HEK293 (cell line): ENCODE results near the gene PDE4B.

Experiments used
- OSR2 ChIP-seq: fragments of 450-650 bp; formaldehyde crosslinking; IDR thresholded peaks from 2 replicates; pipeline ENCODE4 v1.5.1; 2016; ENCODE audit warnings: missing biosample characterization, missing genetic modification characterization
- SETDB1 ChIP-seq: IDR thresholded peaks from one replicate; pipeline ENCODE4 v1.6.1; 2017; ENCODE audit warnings: mild to moderate bottlenecking, low read length, moderate library complexity, mixed read lengths; ENCODE audit not compliant: insufficient read length
- ZNF10 ChIP-seq: fragments of 450-650 bp; formaldehyde crosslinking; IDR thresholded peaks from 2 replicates; pipeline ENCODE4 v1.5.1; 2017; ENCODE audit warnings: missing biosample characterization, missing genetic modification characterization
- ZNF23 ChIP-seq: fragments of 450-650 bp; formaldehyde crosslinking; IDR thresholded peaks from 2 replicates; pipeline ENCODE4 v1.5.1; 2016; ENCODE audit warnings: missing biosample characterization, missing genetic modification characterization, borderline replicate concordance
- ZNF324 ChIP-seq: fragments of 450-650 bp; formaldehyde crosslinking; IDR thresholded peaks from 2 replicates; pipeline ENCODE4 v1.5.1; 2016; ENCODE audit warnings: missing biosample characterization, missing genetic modification characterization
- ZNF391 ChIP-seq: fragments of 450-650 bp; formaldehyde crosslinking; IDR thresholded peaks from 2 replicates; pipeline ENCODE4 v1.5.1; 2016; ENCODE audit warnings: low read depth, missing biosample characterization, missing genetic modification characterization, borderline replicate concordance
- ZNF621 ChIP-seq: fragments of 450-650 bp; formaldehyde crosslinking; IDR thresholded peaks from 2 replicates; pipeline ENCODE4 v1.5.1; 2017; ENCODE audit warnings: missing biosample characterization, missing genetic modification characterization
- ZNF639 ChIP-seq: fragments of 450-650 bp; formaldehyde crosslinking; IDR thresholded peaks from 2 replicates; pipeline ENCODE4 v1.5.1; 2016; ENCODE audit warnings: missing biosample characterization, missing genetic modification characterization
- TF ChIP-seq, protein P1 (sequence below): fragments of 450-650 bp; formaldehyde crosslinking; IDR thresholded peaks from 2 replicates; pipeline ENCODE4 v1.5.1; 2016; ENCODE audit warnings: missing biosample characterization, missing genetic modification characterization

DNA sequence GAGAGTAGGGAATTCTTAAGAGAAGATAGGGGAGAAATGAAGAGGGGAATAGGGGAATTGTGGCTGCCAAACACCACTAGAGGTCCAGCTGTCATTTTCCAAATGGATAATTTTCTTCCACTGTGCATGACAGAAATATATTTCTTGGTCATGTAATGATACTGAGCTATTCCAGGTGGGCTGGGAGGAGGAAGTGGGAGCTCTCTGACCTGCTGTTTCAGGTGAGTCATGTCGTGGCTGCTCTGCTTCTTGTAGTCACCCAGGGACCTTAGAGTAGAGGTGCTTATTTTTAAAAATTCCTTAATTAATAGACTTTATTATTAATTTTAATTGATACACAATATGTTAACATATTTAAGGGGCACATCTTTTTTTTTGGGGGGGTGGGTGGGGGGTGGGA, 11.9 kb downstream of the PDE4B start:
- TF ChIP-seq ZNF391 (tag by site-specific recombination) (no peak), OSR2 (tag by site-specific recombination) (no peak), ZNF639 (tag by site-specific recombination) (no peak), ZNF324 (no peak), ZNF621 (tag by site-specific recombination) (no peak), ZNF23 (tag by site-specific recombination) (no peak), ZNF10 (no peak), SETDB1 (no peak)
- TF ChIP-seq, protein P1, sequence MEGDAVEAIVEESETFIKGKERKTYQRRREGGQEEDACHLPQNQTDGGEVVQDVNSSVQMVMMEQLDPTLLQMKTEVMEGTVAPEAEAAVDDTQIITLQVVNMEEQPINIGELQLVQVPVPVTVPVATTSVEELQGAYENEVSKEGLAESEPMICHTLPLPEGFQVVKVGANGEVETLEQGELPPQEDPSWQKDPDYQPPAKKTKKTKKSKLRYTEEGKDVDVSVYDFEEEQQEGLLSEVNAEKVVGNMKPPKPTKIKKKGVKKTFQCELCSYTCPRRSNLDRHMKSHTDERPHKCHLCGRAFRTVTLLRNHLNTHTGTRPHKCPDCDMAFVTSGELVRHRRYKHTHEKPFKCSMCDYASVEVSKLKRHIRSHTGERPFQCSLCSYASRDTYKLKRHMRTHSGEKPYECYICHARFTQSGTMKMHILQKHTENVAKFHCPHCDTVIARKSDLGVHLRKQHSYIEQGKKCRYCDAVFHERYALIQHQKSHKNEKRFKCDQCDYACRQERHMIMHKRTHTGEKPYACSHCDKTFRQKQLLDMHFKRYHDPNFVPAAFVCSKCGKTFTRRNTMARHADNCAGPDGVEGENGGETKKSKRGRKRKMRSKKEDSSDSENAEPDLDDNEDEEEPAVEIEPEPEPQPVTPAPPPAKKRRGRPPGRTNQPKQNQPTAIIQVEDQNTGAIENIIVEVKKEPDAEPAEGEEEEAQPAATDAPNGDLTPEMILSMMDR (tag by site-specific recombination), result no peak
